HepG2 (cell line): Measurements from ENCODE around the gene CLIP2. TPM values are rescaled to one million over a fixed set of nuclear protein-coding genes. Genes with fewer than 3 reads are reported as not detected.

Experiments
- ATAC-seq: fragments of 200-7000 bp; cut with Tn5 transposase; 3 replicates; pipeline ENCODE4 v1.9.1; 2020; ENCODE audit warnings: mild to moderate bottlenecking, moderate library complexity
- BruUV-seq: library from RNA; stranded (reverse); fragments of 400-500 nt; replicated peaks from 2 replicates; lab custom pipeline; 2021; lab: Mats Ljungman, UMichigan
- CTCF ChIA-PET: fragments of 300-600 bp; formaldehyde crosslinking; extraction: SDS; loops from one replicate; lab custom pipeline; 2021; ENCODE audit warnings: low total read pairs, inconsistent platforms, low intra/inter-chr PET ratio; lab: Yijun Ruan, JAX
- POLR2A ChIA-PET: fragments of 350-600 bp; sonication (Branson Sonifier 250); formaldehyde crosslinking; loops from one replicate; lab custom pipeline; 2020; ENCODE audit warnings: antibody characterized with exemption, inconsistent platforms; lab: Yijun Ruan, JAX
- DNase-seq: peaks from one replicate; pipeline ENCODE4 v3.0.0-alpha.2; 2015; ENCODE audit warnings: low spot score
- FAIRE-seq: peaks from 3 replicates; lab custom pipeline; 2011; peaks lifted over from hg19 to GRCh38; lab: Jason Lieb, UNC
- H2AFZ ChIP-seq: one replicate; pipeline ENCODE4 v1.6.1; 2011; ENCODE audit warnings: low read length, inconsistent platforms
- H3K27ac ChIP-seq: fragments of 300-600 bp; 3 replicates; pipeline ENCODE4 v1.8.0; 2011; ENCODE audit warnings: mixed run types, mild to moderate bottlenecking, mixed read lengths, low read length, inconsistent platforms; ENCODE audit not compliant: insufficient read depth; ENCODE audit errors: extremely low read length
- H3K27me3 ChIP-seq, 2 experiments: fragments of 200-600 bp in 1 of 2; 2 replicates in 1 of 2; 3 replicates in 1 of 2; pipeline versions ENCODE4 v1.6.0 to v1.8.0; 2011; ENCODE audit warnings: low read length in 2 of 2, mild to moderate bottlenecking in 2 of 2, moderate library complexity in 2 of 2, inconsistent platforms in 1 of 2; ENCODE audit not compliant: insufficient read depth in 2 of 2, control insufficient read depth in 1 of 2
- H3K36me3 ChIP-seq, 2 experiments: fragments of 200-600 bp in 1 of 2; replicated peaks in 1 of 2; 2 replicates in 1 of 2; 3 replicates in 1 of 2; pipeline versions ENCODE4 v1.5.1 to v1.8.0; 2011; ENCODE audit warnings: low read length in 2 of 2, inconsistent platforms in 1 of 2; ENCODE audit not compliant: insufficient read depth in 2 of 2, control insufficient read depth in 1 of 2
- H3K4me1 ChIP-seq: 2 replicates; pipeline ENCODE4 v1.5.1; 2012; ENCODE audit warnings: low read length, inconsistent platforms; ENCODE audit not compliant: insufficient read depth
- H3K4me2 ChIP-seq: 2 replicates; pipeline ENCODE4 v1.6.0; 2011; ENCODE audit warnings: low read depth, low read length, inconsistent platforms
- H3K4me3 ChIP-seq, 3 experiments: fragments of 200-600 bp in 1 of 3; sonication (generic), shearing (Covaris generic) in 1 of 3; replicated peaks in 1 of 3; 2 replicates each; pipeline ENCODE4 v1.5.1; 2011 to 2016; ENCODE audit warnings: low read length in 3 of 3, inconsistent platforms in 2 of 3, low read depth in 2 of 3, mild to moderate bottlenecking in 2 of 3, control low read depth in 1 of 3, mixed read lengths in 1 of 3; ENCODE audit not compliant: insufficient read depth in 1 of 3
- H3K79me2 ChIP-seq: one replicate; pipeline ENCODE4 v1.6.1; 2011; ENCODE audit warnings: low read length, inconsistent platforms; ENCODE audit not compliant: insufficient read depth
- H3K9ac ChIP-seq: 2 replicates; pipeline ENCODE4 v1.6.0; 2011; ENCODE audit warnings: mild to moderate bottlenecking, low read depth, low read length, inconsistent platforms; ENCODE audit not compliant: insufficient read depth
- H3K9me3 ChIP-seq: 2 replicates; pipeline ENCODE4 v1.5.1; 2012; ENCODE audit warnings: mild to moderate bottlenecking, low read length
- H4K20me1 ChIP-seq: 2 replicates; pipeline ENCODE4 v1.6.0; 2011; ENCODE audit warnings: inconsistent platforms, mild to moderate bottlenecking, low read length, moderate library complexity; ENCODE audit not compliant: insufficient read depth
- GPN1 ChIP-seq: sonication (generic); formaldehyde crosslinking; IDR thresholded peaks from 2 replicates; pipeline ENCODE4 v1.5.1; 2020; ENCODE audit warnings: missing genetic modification reagents, borderline replicate concordance
- NR1H2 ChIP-seq: sonication (generic); formaldehyde crosslinking; IDR thresholded peaks from 2 replicates; pipeline ENCODE4 v1.8.1; 2022; ENCODE audit warnings: low read depth, missing genetic modification reagents, borderline replicate concordance
- PAX8 ChIP-seq: sonication (generic); formaldehyde crosslinking; IDR thresholded peaks from 2 replicates; pipeline ENCODE4 v1.8.0; 2022; ENCODE audit warnings: mild to moderate bottlenecking, missing genetic modification reagents, borderline replicate concordance
- RBAK ChIP-seq: sonication (generic); formaldehyde crosslinking; IDR thresholded peaks from 2 replicates; pipeline ENCODE4 v1.5.1; 2020; ENCODE audit warnings: mild to moderate bottlenecking, missing genetic modification reagents
- U2AF2 ChIP-seq: fragments of 200-400 bp; formaldehyde crosslinking; IDR thresholded peaks from 2 replicates; pipeline ENCODE4 v1.6.1; 2017; ENCODE audit warnings: low read depth, mild to moderate bottlenecking, low read length
- ZC3H4 ChIP-seq: sonication (generic); formaldehyde crosslinking; IDR thresholded peaks from 2 replicates; pipeline ENCODE4 v1.4.0; 2020; ENCODE audit warnings: missing genetic modification reagents, borderline replicate concordance
- ZNF264 ChIP-seq: sonication (generic); formaldehyde crosslinking; IDR thresholded peaks from 2 replicates; pipeline ENCODE4 v1.4.0; 2020; ENCODE audit warnings: missing genetic modification reagents
- ZNF737 ChIP-seq: sonication (generic); formaldehyde crosslinking; IDR thresholded peaks from 2 replicates; pipeline ENCODE4 v1.5.0; 2020; ENCODE audit warnings: missing genetic modification reagents, mild to moderate bottlenecking, borderline replicate concordance
- ZNF768 ChIP-seq: sonication (generic); formaldehyde crosslinking; IDR thresholded peaks from 2 replicates; pipeline ENCODE4 v1.4.0; 2020; ENCODE audit warnings: missing genetic modification reagents
- WGBS: methylation state at CpG from one replicate; pipeline ENCODE4 v1.1.6; 2017; ENCODE audit warnings: low lambda C conversion rate; 5-methylcytosine and 5-hydroxymethylcytosine counted together
- in situ Hi-C: cut with HindIII; loops from 2 replicates; pipeline ENCODE4 v1.10.0; 2017; ENCODE audit warnings: low pct_unique_long_range_greater_than_20kb; ENCODE audit not compliant: extremely low pct_ligation_motif_present
- intact Hi-C: fragments of 100-400 bp; cut with micrococcal nuclease; formaldehyde crosslinking; loops from one replicate; pipeline ENCODE4 v1.10.0; 2022; ENCODE audit not compliant: unreplicated experiment
- polyA plus RNA-seq, 8 experiments: library from polyadenylated mRNA; depleted of rRNA in 3 of 8; stranded (reverse) in 7 of 8; unstranded in 1 of 8; fragments of >200 nt; fragmentation: Illumina TruSeq in 4 of 8; extraction: Trizol in 4 of 8; gene quantifications; 2 replicates each; pipeline versions ENCODE4 v1.2.1 to v1.2.3, GENCODE V29; 2011 to 2016; ENCODE audit warnings: low read depth in 4 of 8, missing spikeins in 1 of 8, mixed read lengths in 1 of 8; ENCODE audit not compliant: insufficient read depth in 1 of 8
- total RNA-seq, 5 experiments: library from RNA; depleted of rRNA; stranded (reverse); fragments of >200 nt; fragmentation: Illumina TruSeq; extraction: Trizol; gene quantifications; 2 replicates each; pipeline ENCODE4 v1.2.3, GENCODE V29; 2016; ENCODE audit warnings: low read depth in 1 of 5
- TF ChIP-seq, protein P1 (sequence below): sonication (generic); formaldehyde crosslinking; IDR thresholded peaks from 2 replicates; pipeline ENCODE4 v1.4.0; 2020; ENCODE audit warnings: missing genetic modification reagents, mild to moderate bottlenecking, borderline replicate concordance
- TF ChIP-seq, protein P2 (sequence below): sonication (generic); formaldehyde crosslinking; conservative IDR thresholded peaks from 2 replicates; pipeline ENCODE4 v1.4.0; 2020; ENCODE audit warnings: mild to moderate bottlenecking, missing genetic modification reagents, moderate library complexity

CLIP2 gene
- total and polyA plus RNA-seq, 2 of the 13 experiments (the other 11 are each of a cell fraction or from before 2014, with no cell fraction given), result 6.5 to 17.4 TPM

DNA sequence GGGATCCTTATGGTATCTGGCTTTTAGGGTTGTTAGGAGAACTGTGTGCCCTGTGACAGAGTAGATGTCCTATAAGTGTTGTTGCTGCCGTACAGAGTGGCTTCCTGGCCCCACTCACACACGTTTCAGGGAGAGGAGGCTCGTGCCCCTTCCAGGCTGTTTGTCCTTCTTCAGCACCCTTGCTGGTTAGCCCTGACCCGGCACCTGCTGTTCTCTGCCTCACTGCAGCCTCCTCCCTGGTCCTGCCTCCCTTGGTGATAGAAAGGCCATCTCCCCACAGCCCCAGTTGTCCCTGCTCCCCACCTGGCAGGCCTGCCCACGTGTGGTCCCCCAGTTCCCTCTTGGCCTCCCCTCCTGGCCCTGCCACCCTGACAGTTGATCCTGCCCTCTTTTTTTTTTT is 2.3 kb downstream of the CLIP2 start:
- Histone ChIP-seq H4K20me1 (peaks cover 5% of the 10 kb centered on the region; the same call in 1 of the 2 replicates), H3K36me3 (no peaks in the 10 kb centered on the region), H3K4me3 (peak overlapping the region; percentile 66 to 90 (median 83); a peak in 4 of 6 replicates), H3K27me3 (no peaks in the 10 kb centered on the region), H3K27ac (no peak overlapping the region)
- in situ Hi-C loops, result no loop called here
- no peak for FAIRE-seq
- CTCF ChIA-PET, result no interaction called here
- POLR2A ChIA-PET, result interaction anchor here (1.0 to 8.4 kb wide), 4 partner anchors 12 to 28 kb away, joined by 3 to 60 read pairs (median 30); no protein-coding TSS in a partner anchor
- peak; percentile 66; the same call in 1 of the 2 replicates for TF ChIP-seq ZNF768 (CRISPR knock-in tag)
- TF ChIP-seq RBAK (CRISPR knock-in tag), result no peak
- TF ChIP-seq, protein P1, sequence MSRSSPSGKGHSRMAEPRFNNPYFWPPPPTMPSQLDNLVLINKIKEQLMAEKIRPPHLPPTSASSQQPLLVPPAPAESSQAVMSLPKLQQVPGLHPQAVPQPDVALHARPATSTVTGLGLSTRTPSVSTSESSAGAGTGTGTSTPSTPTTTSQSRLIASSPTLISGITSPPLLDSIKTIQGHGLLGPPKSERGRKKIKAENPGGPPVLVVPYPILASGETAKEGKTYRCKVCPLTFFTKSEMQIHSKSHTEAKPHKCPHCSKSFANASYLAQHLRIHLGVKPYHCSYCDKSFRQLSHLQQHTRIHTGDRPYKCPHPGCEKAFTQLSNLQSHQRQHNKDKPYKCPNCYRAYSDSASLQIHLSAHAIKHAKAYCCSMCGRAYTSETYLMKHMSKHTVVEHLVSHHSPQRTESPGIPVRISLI (CRISPR knock-in tag), result 0 out of 2 replicates have a peak, but pooled peaks have one; percentile 21
- TF ChIP-seq, all 625 proteins: peak for 2
- H3K9ac ChIP-seq, result peak overlapping the region; percentile 34; the same call in 1 of the 2 replicates
- peaks cover 82% of the 10 kb centered on the region for H3K4me1 ChIP-seq
- intact Hi-C loops, result loop anchor here (5.0 kb wide), 1 partner anchor 34 kb away; no protein-coding TSS in a partner anchor
- no peak overlapping the region for H2AFZ ChIP-seq
- WGBS, result 81% methylated on average over 5 of the region's 5 CpGs
- peaks cover 50% of the 10 kb centered on the region for H3K79me2 ChIP-seq
- H3K9me3 ChIP-seq, result no peaks in the 10 kb centered on the region
- H3K4me2 ChIP-seq, result peak overlapping the region; percentile 81
- BruUV-seq, result no TSS peak
- DNase-seq (no peak), ATAC-seq (no peak)

DNA sequence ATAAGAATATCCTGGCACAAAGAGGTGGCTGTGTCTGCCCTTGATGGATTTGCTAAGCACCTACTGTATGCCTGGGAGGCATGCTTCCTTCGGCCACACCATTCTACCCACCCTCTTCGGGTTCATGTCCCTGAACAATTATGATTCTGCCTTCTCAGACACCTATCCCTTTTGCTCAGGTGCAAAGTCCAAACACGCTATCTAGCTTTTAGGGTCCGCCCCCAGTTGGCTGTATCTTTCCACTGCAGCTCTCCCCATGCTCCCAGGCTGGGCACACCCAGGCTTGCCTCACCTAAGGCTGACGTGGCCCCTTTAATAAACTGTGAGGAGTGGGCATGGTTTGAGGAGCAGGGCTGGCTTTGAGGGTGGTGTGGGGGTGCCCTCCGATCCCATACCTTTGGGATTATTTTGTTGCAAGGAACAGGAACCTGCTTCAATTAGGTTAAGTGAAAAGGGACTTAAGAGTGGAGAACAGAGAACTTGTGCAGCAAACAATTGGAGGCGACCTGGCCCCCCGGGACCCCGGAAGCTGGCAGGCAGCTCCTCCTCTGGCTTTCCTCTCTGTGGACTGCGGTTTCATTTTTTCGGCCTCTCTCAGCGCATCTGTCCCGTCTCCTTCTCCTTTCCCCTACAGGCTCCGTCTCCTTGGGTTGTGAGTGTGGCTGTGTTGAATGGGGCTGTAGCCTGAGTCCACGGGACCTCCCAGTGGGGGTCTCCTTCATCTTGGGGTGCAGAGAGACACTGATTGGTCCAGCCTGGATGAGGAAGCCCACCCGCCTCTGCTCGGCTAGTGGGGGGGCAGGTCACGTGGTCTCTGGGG is 3.8 kb downstream of the CLIP2 start:
- 2% methylated on average over 18 of the region's 18 CpGs for WGBS
- ATAC-seq, result peak; percentile 65
- BruUV-seq, result TSS peak; percentile 83
- TF ChIP-seq, protein P2, sequence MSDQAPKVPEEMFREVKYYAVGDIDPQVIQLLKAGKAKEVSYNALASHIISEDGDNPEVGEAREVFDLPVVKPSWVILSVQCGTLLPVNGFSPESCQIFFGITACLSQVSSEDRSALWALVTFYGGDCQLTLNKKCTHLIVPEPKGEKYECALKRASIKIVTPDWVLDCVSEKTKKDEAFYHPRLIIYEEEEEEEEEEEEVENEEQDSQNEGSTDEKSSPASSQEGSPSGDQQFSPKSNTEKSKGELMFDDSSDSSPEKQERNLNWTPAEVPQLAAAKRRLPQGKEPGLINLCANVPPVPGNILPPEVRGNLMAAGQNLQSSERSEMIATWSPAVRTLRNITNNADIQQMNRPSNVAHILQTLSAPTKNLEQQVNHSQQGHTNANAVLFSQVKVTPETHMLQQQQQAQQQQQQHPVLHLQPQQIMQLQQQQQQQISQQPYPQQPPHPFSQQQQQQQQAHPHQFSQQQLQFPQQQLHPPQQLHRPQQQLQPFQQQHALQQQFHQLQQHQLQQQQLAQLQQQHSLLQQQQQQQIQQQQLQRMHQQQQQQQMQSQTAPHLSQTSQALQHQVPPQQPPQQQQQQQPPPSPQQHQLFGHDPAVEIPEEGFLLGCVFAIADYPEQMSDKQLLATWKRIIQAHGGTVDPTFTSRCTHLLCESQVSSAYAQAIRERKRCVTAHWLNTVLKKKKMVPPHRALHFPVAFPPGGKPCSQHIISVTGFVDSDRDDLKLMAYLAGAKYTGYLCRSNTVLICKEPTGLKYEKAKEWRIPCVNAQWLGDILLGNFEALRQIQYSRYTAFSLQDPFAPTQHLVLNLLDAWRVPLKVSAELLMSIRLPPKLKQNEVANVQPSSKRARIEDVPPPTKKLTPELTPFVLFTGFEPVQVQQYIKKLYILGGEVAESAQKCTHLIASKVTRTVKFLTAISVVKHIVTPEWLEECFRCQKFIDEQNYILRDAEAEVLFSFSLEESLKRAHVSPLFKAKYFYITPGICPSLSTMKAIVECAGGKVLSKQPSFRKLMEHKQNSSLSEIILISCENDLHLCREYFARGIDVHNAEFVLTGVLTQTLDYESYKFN, result peak; percentile 95
- no peak for TF ChIP-seq NR1H2
- no peak for TF ChIP-seq U2AF2
- TF ChIP-seq GPN1, result no peak
- no peak for TF ChIP-seq ZC3H4 (CRISPR knock-in tag)
- TF ChIP-seq ZNF264, result no peak
- no peak for TF ChIP-seq ZNF737 (CRISPR knock-in tag)
- TF ChIP-seq PAX8 (CRISPR knock-in tag), result no peak

More for the DNA sequence above, 3.8 kb downstream of the CLIP2 start:
- FAIRE-seq, result peak; percentile 98
- Histone ChIP-seq H3K27ac (peak overlapping the region; percentile 98), H3K9me3 (no peaks in the 10 kb centered on the region), H3K4me1 (peaks cover 69% of the 10 kb centered on the region), H3K79me2 (peaks cover 63% of the 10 kb centered on the region), H3K4me3 (peak overlapping the region; percentile 57 to 76 (median 65)), H3K9ac (peak overlapping the region; percentile 94), H3K36me3 (peaks cover 0 to 3% of the 10 kb centered on the region in 2 experiments; a peak in 1 of 5 replicates), H2AFZ (no peak overlapping the region), H3K4me2 (peak overlapping the region; percentile 94), H3K27me3 (no peaks in the 10 kb centered on the region), H4K20me1 (peaks cover 5% of the 10 kb centered on the region; the same call in 1 of the 2 replicates)
- DNase-seq, result peak; percentile 96
- in situ Hi-C loops (no loop called here), intact Hi-C loops (loop anchor here (2.0 to 5.0 kb wide), 2 partner anchors 36 to 72 kb away; no protein-coding TSS in a partner anchor)
- CTCF ChIA-PET, result no interaction called here
- POLR2A ChIA-PET, result interaction anchor here (1.2 to 6.7 kb wide), 8 partner anchors 13 to 209 kb away, joined by 4 to 43 read pairs (median 8); partner anchors contain the start of gene LIMK1
